Cerebellar cortex (tissue), 1 donor: ENCODE data around the gene CEP85L.

ENCODE experiments used
- DNase-seq: peaks from one replicate; pipeline ENCODE4 v3.0.0-alpha.2; 2015; ENCODE audit warnings: low spot score

The CEP85L gene

DNA sequence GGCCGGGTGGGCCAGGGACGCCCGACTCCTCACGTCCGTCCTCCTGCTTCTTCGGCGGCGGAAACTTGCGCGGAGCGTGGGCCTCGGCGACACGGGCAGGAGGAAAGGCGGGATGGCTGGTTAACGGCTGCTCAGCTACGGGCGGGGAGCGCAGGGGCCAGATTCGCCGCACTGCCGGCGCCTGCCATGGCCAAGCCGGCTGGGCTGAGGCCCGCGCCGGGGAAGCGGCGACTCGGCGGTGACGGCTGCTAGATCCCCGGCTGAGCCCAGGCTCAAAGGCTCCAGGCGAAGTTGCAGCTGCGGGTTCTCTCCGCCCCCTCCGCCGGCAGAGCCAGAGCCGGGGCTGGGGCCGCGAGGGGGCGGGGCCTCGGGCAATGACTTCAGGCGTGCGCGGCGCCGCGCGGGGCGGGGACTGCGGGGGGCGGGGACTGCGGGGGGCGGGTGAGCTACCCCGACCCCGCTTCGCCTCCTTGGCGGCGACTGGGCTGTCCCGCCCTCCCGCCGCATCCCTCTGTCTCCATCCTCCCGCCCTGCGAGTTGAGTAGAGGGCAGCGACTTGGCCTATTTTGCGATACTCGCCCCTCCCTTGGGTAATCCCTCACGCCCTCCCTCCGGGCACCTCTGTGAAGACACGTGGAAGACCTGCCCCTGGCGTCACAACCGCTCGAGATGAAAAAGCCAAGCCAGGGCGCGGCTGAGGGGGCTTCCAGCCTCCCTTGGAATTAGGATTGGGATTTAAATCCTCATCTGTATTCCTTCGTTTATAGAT, at the start of gene CEP85L:
Gene CEP85L, minus strand, starts transcription at position 310 of the 769 bp plus-strand sequence. CDS start 322 bp downstream, outside the sequence.
- peak; percentile 89 for DNase-seq

DNA sequence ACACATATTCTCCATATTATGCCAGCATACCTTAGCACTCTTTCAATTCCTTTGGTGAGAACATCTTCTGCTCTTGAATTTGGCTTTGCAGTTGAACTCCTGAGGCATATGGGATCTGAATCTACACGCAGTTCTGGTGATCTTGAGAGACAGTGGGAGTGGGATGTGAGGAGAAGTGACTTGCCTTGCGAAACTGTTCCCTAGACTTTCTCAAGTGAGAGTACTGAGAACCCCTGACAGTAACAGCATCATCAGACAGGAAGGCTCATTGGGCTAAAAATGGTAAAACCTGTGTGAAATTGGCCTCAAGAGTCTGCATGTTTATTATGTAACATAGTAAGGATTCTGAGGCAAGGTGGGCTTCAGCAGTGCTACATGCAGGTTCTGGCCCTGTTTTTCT, 49.1 kb upstream of the CEP85L start:
- no peak for DNase-seq

DNA sequence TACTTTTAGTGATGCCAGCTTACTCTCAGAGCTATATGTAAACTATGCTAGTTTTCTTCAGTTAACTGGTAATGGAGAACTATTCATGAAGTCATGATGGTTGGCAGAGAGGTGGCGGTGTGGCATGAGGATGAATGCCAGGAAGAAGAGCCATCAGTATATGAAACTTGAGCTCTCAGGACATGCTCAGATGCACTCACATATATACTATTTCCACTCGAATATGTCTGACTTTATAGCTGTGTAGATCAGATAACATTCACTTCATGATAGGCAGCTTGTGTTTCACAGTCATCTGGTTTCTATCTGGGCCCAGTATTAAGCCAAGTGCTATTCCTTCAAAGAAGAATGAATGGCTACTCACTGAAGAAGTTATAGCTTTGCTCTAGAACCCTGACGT, 46.2 kb upstream of the CEP85L start:
- DNase-seq = no peak

DNA sequence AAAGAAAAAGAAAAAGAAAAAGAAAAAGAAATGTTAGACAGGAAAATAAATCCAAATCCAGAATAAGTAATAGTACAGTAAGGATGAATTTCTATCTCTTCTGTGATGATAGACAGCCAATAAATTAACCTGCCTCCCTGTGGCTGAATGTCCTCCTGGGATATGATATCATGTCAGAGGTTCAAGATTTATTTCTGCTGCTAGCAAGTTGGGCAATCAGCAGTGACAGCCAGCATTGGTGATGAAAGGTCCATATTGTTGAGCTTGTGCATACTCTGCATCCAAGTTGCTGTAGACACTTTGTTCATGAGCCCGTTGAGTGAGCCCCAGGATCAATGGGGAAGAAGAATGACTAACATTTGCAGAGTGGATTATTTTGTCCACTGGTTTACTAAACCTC, 44.9 kb upstream of the CEP85L start:
- DNase-seq = no peak

DNA sequence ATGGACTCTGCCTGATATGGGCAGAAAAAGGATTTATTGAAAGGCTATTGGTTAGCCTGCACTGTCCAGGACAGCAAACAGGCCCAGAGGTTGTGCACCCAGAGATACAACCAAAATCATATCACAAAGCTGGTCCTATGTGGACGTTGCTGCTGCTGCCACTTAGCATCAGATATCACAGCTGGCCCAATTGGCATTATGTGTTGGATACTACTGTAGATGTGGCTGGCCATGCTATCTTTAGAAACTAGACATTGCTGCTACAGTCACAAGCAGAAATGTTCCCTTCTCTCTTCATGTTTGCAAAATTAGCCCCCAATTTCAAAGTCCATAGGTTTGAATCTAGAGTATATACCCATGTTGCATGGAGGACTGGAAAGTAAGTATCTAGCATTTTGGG, 42.2 kb upstream of the CEP85L start:
- DNase-seq = no peak

DNA sequence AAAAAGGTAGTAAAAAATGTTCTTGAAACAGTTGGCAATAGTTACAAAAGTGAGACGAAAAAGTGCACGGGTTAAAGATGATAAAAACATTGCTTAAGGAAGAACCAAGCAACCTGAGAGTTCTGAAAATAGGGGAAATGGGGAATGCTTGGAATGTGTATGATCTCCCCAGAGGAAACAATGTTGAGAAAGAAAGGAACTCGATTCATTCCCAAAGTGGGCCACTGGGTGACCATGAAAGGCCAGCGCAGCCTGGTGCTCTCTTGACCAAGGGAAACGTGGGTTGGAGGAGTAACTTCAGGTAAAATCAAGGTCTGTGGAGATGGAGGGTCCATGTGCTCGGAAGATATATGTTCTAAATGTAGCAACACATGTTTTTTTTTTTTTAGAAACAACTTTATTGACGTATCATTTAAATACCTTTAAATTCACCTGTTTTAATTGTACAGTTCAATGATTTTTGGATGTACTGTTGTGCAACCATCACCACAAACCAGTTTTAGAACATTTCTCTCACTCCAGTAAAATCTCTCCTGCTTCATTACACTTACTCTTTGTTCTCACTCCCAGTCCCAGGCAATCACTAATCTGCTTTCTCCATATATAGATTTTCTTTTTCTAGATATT, 34.5 kb upstream of the CEP85L start:
- DNase-seq = no peak

DNA sequence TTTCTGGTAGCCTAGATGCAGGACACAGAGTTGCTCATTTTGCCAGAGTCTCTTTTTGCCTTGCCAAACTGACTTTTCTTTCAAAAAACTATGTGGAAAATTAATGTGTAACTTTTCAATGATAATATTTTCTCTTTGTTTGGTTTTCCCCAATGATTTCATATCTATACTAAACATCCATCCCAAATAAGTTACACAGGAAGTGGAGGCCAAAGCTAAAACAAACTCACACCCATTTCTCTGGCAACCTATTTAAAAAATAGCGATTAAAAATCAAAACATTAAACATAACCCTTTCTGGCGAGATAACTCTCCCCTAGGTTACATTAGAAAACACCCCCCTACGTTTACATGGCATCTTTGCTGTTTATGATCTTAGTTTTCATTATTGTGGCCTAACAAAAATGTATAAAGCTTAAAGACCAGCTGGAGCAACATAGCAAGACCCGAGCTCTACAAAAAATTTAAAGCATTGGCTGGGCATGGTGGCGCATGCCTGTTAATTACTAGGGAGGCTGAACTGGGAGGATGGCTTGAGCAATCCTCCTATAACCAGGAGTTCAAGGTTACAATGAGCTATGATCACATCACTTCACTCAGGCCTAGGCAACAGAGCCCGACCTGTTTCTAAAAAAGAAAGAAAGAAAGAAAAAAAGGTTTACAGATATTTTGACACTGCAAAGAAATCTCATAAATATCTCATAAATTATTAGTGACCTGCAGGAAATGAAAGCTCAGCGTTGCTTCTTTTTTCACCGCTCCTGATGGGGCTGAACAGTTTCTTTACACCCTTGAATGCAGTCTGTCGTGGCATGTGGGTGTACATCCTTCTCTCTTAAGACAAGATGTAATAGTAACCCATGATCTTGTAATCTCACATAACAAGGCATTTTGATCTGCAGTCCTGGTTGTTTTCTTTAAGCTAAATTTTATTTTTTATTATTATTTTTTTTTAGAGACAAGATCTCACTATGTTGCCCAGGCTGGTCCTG, 32.8 kb upstream of the CEP85L start:
- no peak for DNase-seq

DNA sequence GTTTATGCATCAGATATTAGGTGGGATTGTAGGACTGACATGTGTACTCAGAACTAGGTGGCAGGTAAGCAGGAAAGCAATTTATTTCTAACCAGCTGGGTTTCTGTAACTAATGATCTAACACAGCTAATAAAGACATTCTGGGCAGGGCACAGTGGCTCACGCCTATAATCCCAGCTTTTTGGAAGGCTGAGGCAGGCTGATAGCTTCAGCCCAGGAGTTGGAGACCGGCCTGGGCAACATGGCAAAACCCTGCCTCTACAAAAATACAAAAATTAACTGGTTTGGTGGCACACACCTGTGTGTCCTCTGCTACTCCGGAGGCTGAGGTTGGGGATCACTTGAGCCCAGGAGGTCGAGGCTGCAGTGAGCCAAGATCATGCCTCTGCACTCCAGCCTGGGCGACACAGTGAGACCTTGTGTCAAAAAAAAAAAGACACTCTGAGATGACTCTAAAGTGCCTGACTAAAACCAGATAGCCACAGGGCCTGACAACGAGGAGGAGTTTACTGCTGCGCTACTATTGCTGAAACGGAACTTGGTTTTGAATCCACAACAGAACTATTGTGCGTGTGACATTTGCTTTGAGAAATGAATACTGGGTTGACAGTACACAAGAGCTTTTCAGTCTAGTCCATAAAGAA, 29.2 kb upstream of the CEP85L start:
- DNase-seq = no peak

DNA sequence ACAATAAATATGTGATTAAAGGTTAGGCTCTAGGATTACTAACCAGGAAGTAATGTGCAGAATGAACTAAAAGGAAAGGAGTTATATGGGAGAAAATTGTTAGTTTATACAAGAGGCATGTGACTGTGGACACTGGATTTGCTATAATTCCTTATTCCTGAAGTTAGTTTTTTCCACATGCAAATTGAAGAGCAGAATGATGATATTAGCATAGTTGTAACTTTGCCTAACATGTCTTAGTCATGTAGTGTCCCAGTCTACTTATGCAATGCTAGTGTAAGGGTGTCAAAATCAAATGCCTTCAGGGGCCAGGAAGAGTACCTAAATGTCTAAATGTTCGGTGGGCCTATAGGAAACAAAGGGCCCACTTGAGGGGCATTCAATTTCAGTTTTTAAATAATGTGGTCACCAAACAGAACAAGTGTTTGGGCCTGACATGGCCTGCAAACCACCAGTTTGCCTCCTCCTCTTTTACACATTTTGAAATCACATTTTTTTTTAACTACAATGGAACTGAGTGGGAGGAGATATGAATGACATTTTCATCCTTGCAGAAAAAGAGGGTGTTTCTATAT, 28.0 kb upstream of the CEP85L start:
- no peak for DNase-seq

DNA sequence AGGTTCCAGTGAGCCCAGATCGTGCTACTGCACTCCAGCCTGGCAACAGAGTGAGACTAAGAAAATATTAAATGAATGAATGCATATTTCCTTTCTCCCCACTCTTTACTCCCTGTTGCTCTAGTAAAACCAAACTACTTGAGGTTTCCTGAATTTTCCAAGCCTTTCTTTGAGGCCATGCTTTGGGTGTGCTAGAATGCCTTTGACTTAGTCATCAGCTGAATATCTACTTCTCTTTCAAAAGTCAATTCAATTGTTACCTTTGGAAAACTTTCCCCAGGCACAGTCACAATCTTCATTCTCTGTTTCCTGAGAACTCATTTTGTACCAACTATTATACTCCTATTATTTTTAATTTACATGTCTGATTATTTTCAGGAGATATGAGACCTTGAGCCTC, 27.5 kb upstream of the CEP85L start:
- no peak for DNase-seq

DNA sequence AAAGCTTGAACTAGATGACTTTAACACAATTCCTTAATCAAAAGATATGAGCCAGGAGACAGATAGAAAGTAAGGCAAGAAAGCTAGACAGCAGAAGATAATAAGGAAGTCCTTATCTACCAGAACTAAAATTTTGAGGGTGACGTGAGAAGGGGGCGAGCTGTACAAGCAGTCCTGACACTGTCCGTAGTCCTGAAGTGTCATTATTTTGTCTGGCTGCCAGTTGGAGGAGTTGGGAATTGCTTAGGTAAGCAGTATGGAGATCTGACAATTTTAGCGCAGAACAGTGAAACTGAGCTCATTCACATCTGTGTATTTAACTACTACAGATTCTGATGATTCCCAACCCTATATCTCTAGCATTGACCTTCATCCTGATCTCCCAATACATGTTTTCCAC, 25.8 kb upstream of the CEP85L start:
- DNase-seq = no peak

DNA sequence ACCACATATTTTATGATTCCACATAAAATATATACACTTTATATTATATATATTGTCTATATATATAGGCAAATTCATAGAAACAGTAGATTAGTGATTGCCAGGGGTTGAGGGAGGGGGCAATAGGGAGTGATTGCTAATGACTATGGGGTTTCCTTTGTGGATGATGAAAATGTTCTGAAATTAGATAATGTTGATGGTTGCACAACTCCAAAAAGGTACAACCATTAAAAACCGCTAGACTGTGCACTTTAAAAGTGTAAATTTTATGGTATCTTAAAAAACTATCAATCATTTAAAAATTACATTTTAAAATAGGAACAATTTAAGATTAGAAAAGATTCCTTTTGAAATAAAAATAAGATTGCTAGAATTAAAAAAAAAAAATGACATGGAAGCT, 23.8 kb upstream of the CEP85L start:
- no peak for DNase-seq

DNA sequence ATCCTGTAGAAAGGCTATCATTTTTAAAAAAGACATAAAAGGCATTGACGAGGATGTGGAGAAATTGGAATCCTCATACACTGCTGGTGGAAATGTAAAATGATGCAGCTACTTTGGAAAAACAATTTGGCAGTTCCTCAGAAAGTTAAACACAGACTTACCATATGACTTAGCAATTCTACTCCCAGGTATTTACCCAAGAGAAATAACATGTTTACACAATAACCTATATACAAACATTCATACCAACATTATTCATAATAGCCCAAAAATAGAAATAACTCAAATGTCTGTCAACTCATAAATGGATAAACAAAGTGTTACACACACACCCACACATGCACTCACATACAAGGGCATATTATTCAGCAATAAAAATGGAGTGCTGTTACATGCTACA, 23.4 kb upstream of the CEP85L start:
- DNase-seq = no peak

DNA sequence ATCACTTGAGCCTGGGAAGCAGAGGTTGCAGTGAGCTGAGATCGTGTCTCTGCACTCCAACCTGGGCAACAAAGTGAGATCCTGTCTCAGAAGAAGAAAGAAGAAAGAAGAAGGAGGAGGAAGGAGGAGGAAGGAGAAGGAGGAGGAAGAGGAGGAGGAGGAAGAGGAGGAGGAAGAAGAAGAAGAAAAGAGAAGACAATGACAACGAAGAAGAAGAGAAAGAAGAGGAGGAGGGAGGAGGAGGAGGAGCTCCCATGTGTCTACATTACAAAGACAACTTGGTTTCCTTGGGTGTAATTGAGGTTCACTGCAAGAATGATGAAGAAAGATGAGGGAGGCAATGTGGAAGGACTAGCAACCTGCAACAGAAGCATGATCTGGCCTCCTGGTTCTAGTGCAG, 21.3 kb upstream of the CEP85L start:
- no peak for DNase-seq

DNA sequence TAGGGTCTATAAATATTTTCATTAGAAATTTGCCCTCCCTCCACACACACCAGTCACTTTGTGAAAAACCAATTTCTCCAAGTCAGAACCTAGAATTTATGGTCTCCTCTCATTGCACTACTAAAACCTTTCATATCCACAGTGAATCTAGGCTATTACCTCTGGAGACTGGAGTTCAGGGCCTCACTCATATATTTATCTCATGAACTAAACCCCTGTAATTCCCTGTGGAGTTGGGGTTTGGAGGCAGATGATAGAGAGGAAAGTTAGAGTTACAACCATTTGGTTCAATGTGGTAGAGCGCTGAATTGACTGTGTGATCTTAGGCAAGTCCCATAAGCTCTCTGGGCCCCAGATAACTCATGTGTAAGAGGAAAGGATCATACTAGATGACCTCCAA, 18.2 kb upstream of the CEP85L start:
- no peak for DNase-seq

DNA sequence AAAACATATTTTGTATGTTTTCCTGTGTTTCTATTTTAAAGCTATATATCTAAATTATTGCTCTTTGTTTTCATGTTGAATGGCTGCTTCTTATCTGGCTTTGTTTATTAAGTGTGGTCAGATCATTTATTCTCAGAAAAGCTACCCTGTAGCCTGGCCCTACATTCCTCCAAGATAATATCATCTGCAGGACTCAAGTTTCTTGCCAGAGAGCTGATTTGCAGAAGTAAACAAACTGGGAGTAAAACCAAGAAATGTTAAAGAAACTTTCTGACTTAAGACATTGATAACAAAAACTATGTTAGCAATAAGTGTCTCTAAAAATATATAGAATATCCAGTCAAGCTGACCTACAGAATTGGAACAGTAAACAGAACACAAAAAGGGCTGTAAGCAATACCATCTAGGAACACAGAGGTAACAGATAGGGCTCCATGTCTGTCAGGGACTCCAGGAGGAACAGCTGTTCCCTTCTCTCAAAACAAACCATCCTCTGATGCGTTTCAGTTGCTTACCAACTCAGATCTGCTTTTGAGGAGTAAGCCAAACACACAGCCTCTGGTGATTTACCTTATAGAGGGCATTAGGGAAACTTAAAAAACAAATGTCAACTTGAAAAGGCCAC, 17.5 kb upstream of the CEP85L start:
- DNase-seq = no peak

DNA sequence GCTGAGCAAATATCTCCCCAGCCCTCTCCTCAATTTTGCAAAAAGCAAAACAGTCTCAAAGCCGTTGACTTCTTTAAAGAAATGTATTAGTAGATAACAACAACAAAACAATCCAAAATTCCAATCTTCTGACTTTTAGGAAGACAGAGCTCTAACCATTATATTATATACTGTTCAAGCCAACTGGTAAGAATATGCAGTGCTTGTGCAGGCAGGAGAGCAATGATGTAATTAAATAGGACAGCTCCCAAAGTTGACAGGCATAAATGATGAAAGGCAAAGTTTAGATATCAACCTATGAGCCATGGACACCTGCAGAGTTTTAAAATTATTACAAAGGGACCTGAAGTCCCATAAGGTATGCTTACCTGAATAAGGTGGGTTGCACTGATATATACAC, 16.6 kb upstream of the CEP85L start:
- no peak for DNase-seq

DNA sequence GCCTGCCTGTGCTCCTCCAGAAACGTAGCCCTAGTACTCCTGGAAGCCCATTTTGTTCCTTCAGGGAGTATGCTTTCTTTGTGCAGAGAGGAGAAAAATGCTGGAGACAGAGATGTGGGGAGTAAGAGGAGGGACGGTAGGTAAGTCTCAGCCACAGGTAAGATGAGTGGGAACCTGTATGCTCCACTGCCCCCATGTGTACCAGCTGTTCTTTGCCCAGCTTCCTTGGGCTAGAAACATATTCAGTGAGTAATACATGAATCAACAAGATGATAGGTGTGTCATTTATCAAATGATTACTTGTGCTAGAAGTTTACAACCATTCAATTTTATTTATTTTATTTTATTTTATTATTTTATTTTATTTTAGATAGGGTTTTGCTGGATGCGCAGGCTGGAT, 13.6 kb upstream of the CEP85L start:
- DNase-seq = no peak

DNA sequence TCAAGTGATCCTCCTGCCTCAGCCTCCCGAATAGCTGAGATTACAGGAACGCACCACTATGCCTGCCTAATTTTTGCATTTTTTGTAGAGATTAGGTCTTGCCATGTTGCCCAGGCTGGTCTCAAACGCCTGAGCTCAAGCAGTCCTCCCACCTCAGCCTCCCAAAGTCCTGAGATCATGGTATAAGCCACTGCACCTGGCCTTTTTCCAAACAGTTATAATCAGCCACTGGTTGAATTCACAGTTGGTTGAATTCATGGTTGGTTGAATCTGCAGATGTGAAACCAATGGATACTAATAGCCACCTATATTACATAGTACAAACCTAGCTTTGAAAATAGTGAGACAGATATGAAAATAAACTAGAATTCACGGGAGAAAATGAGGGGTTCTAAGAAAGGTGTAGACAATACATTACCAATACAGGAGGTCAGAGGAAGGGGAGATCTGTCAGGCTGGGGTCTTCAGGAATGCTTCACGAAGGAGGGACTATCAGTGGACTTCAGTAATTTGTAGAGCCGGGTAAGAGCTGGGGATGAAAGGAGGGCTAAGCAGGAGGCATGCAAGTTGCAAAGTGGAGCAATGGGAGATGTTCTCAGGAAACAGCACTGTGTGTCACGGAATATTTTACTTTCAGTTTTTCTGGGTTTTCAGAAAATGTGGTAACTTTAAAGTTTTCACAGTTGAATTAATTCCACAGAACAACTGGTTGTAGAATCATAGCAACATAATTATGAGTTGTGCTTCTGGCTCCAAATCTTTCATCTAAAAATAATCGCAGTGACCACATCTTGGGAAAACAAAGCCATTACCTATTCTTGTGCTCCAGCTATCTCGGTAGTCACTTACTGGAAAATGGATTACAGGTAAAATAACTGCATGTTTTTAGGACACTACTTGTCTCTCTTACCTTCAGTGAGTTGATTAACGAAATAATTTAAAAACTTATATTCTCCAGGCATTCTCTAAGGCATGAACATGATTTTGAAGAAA, 12.9 kb upstream of the CEP85L start:
- no peak for DNase-seq

DNA sequence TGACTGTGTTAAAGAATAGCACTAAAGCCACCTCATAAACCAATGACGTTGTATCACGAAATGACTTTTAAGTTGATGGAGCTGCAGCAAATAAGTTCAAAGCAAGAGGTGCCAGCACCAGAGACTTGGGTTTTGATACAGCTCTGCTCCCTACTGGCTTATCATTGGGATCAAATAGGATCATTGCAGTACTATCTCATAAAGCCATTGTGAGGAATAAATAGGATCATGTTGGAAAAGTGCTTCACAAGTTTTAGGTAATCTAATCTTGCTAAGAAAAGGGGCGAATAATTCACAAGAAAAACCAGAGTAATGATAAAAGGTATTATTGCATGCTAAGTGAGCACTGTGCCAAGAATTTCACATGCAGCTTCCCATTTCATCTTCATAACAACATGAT, 10.4 kb upstream of the CEP85L start:
- DNase-seq = no peak
